Chondrocyte (in vitro differentiated cells): Measurements from ENCODE around the gene ADORA2A. TPM values are rescaled to one million over a fixed set of nuclear protein-coding genes. Genes with fewer than 3 reads are reported as not detected.
A peak's percentile ranks its signal among the peaks of the same experiment; 100 is the strongest.

ENCODE experiments used
- DNase-seq: peaks from one replicate; pipeline ENCODE4 v3.0.0; 2021; ENCODE audit warnings: mixed read lengths, low spot score
- H3K27ac Mint-ChIP-seq: one replicate; pipeline ENCODE4 v1.8.0; 2021; ENCODE audit warnings: mild to moderate bottlenecking, moderate library complexity, mixed read lengths; ENCODE audit not compliant: unreplicated experiment
- H3K27me3 Mint-ChIP-seq: 2 replicates; pipeline ENCODE4 v1.8.0; 2021; ENCODE audit warnings: low read depth, mixed read lengths
- H3K36me3 Mint-ChIP-seq: 2 replicates; pipeline ENCODE4 v1.8.0; 2021; ENCODE audit warnings: low read depth, mixed read lengths
- H3K4me1 Mint-ChIP-seq: 2 replicates; pipeline ENCODE4 v1.8.0; 2021; ENCODE audit warnings: low read depth, mild to moderate bottlenecking, mixed read lengths
- H3K4me3 Mint-ChIP-seq: one replicate; pipeline ENCODE4 v1.8.0; 2021; ENCODE audit warnings: mild to moderate bottlenecking, moderate library complexity, mixed read lengths; ENCODE audit not compliant: unreplicated experiment
- H3K9me3 Mint-ChIP-seq: 2 replicates; pipeline ENCODE4 v1.8.0; 2021; ENCODE audit warnings: low read depth, mixed read lengths
- total RNA-seq: library from RNA; stranded (reverse); gene quantifications from 3 replicates; pipeline ENCODE4 v1.2.1, GENCODE V29; 2021
- TF ChIP-seq, protein P1 (sequence below): fragments of 200-600 bp; sonication (generic); IDR thresholded peaks from 2 replicates; pipeline ENCODE4 v1.5.0; 2021; ENCODE audit warnings: antibody characterized with exemption, mild to moderate bottlenecking, moderate library complexity

The ADORA2A gene
- total RNA-seq, 1 donor from 2014 or later, result 2.3 TPM

DNA sequence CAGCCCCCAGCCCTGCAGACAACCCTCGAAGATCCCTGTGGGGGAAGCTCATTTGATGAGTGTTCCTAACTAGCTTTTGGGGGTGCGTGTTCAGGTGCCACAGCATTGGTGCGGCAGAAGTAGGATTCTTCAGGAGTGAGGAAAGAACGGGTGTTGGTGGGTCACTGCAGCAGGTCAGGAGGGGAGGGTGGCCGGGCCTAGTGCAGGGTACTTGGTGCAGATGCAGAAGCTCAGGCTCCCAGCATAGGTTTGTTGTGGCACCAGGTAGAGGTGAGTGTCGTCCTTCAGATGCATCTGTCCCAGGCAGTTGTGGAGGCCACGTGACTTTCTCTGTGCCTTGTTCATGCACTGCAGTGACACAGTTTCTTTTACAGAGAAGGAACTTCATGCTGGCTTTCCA, 15.1 kb upstream of the ADORA2A start:
- Mint-ChIP-seq H3K4me1 (peaks cover 25% of the 10 kb centered on the region), H3K4me3 (no peak overlapping the region), H3K36me3 (peaks cover 12% of the 10 kb centered on the region), H3K27ac (peak overlapping the region; percentile 59), H3K9me3 (no peaks in the 10 kb centered on the region), H3K27me3 (no peaks in the 10 kb centered on the region)
- no peak for DNase-seq
- TF ChIP-seq, protein P1, sequence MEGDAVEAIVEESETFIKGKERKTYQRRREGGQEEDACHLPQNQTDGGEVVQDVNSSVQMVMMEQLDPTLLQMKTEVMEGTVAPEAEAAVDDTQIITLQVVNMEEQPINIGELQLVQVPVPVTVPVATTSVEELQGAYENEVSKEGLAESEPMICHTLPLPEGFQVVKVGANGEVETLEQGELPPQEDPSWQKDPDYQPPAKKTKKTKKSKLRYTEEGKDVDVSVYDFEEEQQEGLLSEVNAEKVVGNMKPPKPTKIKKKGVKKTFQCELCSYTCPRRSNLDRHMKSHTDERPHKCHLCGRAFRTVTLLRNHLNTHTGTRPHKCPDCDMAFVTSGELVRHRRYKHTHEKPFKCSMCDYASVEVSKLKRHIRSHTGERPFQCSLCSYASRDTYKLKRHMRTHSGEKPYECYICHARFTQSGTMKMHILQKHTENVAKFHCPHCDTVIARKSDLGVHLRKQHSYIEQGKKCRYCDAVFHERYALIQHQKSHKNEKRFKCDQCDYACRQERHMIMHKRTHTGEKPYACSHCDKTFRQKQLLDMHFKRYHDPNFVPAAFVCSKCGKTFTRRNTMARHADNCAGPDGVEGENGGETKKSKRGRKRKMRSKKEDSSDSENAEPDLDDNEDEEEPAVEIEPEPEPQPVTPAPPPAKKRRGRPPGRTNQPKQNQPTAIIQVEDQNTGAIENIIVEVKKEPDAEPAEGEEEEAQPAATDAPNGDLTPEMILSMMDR, result no peak

DNA sequence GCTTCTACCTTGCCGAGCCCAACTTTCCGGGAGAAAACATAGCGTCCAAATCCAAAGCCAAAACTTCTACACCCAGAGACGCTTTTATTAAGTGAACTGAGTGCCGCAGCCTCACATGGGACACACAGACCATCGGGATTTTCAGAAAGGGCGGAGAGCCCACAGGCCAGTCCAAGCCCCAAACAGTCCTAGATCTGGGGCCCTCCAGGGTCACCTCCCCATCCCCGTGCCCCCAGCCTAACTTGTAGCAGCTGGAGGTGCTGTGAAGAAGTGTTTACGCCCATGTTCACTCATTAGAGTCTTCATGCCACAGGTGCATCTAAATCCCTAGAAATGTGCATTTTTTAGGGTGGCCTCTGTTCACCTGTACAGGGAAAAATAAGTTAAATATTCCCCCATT, 14.1 kb upstream of the ADORA2A start:
- Mint-ChIP-seq H3K4me3 (no peak overlapping the region), H3K9me3 (no peaks in the 10 kb centered on the region), H3K27ac (no peak overlapping the region), H3K4me1 (peaks cover 16% of the 10 kb centered on the region), H3K27me3 (no peaks in the 10 kb centered on the region), H3K36me3 (peaks cover 12% of the 10 kb centered on the region)
- DNase-seq, result no peak
- TF ChIP-seq, protein P1, result no peak

DNA sequence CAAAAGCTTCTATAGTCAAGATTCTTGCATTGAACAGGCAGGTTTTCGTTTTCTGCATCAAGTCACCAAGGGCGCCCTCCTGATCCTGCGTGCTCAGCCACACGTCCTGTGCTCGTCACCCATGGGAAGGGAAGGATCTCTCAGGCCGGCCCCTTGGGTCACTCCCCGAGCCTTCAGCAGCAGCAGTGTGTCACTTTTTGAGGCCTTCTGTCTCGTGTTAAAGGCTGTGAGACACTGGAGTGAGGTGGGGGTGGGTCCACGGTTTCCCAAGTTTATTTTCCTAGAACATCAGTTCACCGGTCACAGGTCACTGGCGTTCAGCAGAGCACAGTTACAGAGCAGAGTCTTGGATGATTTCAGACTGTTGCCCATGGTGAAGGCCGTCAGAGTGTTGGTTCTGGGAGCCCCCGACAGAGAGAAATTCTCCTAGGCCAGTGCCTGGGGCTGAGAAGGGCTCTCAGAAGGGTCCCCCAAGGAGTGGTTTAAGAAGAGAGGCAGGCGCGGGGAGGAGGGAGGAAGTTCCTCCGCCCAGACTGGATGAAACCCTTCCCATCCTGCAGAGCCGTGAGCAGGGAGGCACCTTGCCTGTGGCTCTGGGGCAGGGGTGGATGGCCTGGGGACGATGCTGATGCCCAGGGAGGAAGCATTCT, 13.5 kb upstream of the ADORA2A start:
- Mint-ChIP-seq H3K27me3 (no peaks in the 10 kb centered on the region), H3K4me3 (no peak overlapping the region), H3K4me1 (peaks cover 16% of the 10 kb centered on the region), H3K9me3 (no peaks in the 10 kb centered on the region), H3K27ac (no peak overlapping the region), H3K36me3 (peaks cover 12% of the 10 kb centered on the region)
- TF ChIP-seq, protein P1, result no peak
- no peak for DNase-seq

DNA sequence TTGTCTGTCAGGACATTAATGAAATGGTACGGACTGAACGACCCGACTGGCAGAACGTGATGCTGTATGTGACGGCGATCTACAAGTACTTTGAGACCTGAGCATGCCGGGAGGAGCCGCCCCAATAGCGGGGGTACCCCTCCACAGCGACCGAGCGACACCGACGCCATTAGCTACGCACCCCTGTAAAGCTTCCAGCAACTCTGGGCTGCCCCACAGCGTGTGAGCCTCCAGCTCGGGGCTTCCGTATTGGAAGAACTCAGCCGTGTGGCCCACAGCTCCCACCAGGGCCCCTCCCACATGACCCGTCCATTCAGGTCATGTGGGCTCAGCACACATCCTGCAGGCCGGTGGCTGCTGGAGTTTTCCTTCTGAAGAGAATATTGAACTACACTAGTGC, 12.9 kb upstream of the ADORA2A start:
- Mint-ChIP-seq H3K27ac (no peak overlapping the region), H3K27me3 (no peaks in the 10 kb centered on the region), H3K4me1 (peaks cover 13% of the 10 kb centered on the region), H3K36me3 (peaks cover 12% of the 10 kb centered on the region), H3K9me3 (no peaks in the 10 kb centered on the region), H3K4me3 (no peak overlapping the region)
- TF ChIP-seq, protein P1, result no peak
- DNase-seq, result no peak

DNA sequence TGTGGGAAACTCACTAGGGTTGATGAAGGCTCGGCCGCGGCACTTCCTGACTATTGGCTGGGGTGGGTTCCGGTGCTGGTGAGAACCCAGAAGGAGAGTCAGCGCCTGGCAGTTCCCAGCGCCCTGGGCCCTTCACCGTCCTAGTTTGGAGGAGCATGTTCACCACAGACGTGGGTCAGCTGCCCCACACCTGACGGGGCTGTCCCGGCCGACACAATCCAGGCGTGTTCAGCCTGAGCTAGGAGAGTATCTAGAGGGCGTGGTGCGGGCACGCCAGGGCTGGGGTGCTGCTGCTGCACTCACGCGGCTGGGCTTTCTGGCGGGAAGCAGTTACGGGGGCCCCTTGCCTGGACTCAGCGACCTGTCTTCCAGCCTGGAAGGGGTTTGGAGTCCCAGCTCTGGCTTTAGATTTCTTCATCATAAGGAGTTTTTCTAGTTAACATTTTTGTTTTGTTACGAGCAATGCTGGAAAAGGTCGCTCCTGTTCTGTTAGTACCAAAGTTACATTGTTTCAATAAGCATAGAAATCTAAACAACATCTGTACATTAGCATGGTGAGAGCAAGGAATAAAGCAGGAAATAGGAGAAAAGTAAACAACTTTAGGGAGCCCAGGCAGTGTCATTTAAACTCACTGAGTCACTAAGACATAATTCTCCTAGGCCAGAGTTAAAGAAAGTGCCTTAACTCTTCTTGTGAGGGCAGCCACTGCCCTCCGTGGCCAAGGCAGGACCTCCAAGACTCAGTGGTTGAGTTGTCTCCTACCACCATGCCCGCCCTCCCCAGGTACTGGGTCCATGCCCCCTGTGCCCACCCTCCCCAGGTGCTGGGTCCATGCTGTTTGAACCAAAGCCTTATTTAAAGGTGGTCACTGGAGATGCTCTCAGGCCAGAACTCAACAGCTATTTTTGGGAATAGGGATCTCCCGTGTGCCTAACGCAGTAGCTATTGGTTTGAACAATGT, 12.1 kb upstream of the ADORA2A start:
- H3K27me3 Mint-ChIP-seq, result no peaks in the 10 kb centered on the region
- TF ChIP-seq, protein P1, result no peak
- H3K4me3 Mint-ChIP-seq, result no peak overlapping the region
- no peak overlapping the region for H3K27ac Mint-ChIP-seq
- no peaks in the 10 kb centered on the region for H3K9me3 Mint-ChIP-seq
- H3K36me3 Mint-ChIP-seq, result peaks cover 12% of the 10 kb centered on the region
- peaks cover 6% of the 10 kb centered on the region for H3K4me1 Mint-ChIP-seq
- no peak for DNase-seq
